Chondrocyte (in vitro differentiated cells): ENCODE measurements around the gene BRCA1. TPM values are rescaled to one million over a fixed set of nuclear protein-coding genes. Genes with fewer than 3 reads are reported as not detected.
A peak's percentile ranks its signal among the peaks of the same experiment; 100 is the strongest.

Experiments used
- DNase-seq: peaks from one replicate; pipeline ENCODE4 v3.0.0; 2021; ENCODE audit warnings: mixed read lengths, low spot score
- H3K27ac Mint-ChIP-seq: one replicate; pipeline ENCODE4 v1.8.0; 2021; ENCODE audit warnings: mild to moderate bottlenecking, moderate library complexity, mixed read lengths; ENCODE audit not compliant: unreplicated experiment
- H3K27me3 Mint-ChIP-seq: 2 replicates; pipeline ENCODE4 v1.8.0; 2021; ENCODE audit warnings: low read depth, mixed read lengths
- H3K36me3 Mint-ChIP-seq: 2 replicates; pipeline ENCODE4 v1.8.0; 2021; ENCODE audit warnings: low read depth, mixed read lengths
- H3K4me1 Mint-ChIP-seq: 2 replicates; pipeline ENCODE4 v1.8.0; 2021; ENCODE audit warnings: low read depth, mild to moderate bottlenecking, mixed read lengths
- H3K4me3 Mint-ChIP-seq: one replicate; pipeline ENCODE4 v1.8.0; 2021; ENCODE audit warnings: mild to moderate bottlenecking, moderate library complexity, mixed read lengths; ENCODE audit not compliant: unreplicated experiment
- H3K9me3 Mint-ChIP-seq: 2 replicates; pipeline ENCODE4 v1.8.0; 2021; ENCODE audit warnings: low read depth, mixed read lengths
- CTCF ChIP-seq: fragments of 200-600 bp; sonication (generic); IDR thresholded peaks from 2 replicates; pipeline ENCODE4 v1.5.0; 2021; ENCODE audit warnings: antibody characterized with exemption, mild to moderate bottlenecking, moderate library complexity
- total RNA-seq: library from RNA; stranded (reverse); gene quantifications from 3 replicates; pipeline ENCODE4 v1.2.1, GENCODE V29; 2021

BRCA1 gene
- total RNA-seq, 1 donor from 2014 or later: 4.8 TPM

- peak; percentile 42 for TF ChIP-seq CTCF
- H3K4me1 Mint-ChIP-seq: no peaks in the 10 kb centered on the region
- H3K27ac Mint-ChIP-seq: no peak overlapping the region
- H3K27me3 Mint-ChIP-seq: no peaks in the 10 kb centered on the region
- no peak overlapping the region for H3K4me3 Mint-ChIP-seq
- DNase-seq: no peak
- H3K36me3 Mint-ChIP-seq: peaks cover 2% of the 10 kb centered on the region
- no peaks in the 10 kb centered on the region for H3K9me3 Mint-ChIP-seq
Observed at GRCh38 chr17:43085474-43085873, 39.7 kb downstream of the BRCA1 start.

GRCh38 chr17:43079641-43080302 is 45.4 kb downstream of the BRCA1 start:
- Mint-ChIP-seq H3K4me3 (no peak overlapping the region), H3K4me1 (no peaks in the 10 kb centered on the region), H3K27ac (no peak overlapping the region)

GRCh38 chr17:43074869-43075268 is 50.3 kb downstream of the BRCA1 start:
- Mint-ChIP-seq H3K4me1 (no peaks in the 10 kb centered on the region), H3K4me3 (no peak overlapping the region), H3K36me3 (no peaks in the 10 kb centered on the region), H3K27me3 (no peaks in the 10 kb centered on the region), H3K9me3 (no peaks in the 10 kb centered on the region), H3K27ac (no peak overlapping the region)
- no peak for TF ChIP-seq CTCF
- no peak for DNase-seq

More at GRCh38 chr17:43079641-43080302, 45.4 kb downstream of the BRCA1 start:
- DNase-seq: no peak
- Mint-ChIP-seq H3K36me3 (peaks cover 3% of the 10 kb centered on the region), H3K27me3 (no peaks in the 10 kb centered on the region), H3K9me3 (no peaks in the 10 kb centered on the region)
- no peak for TF ChIP-seq CTCF

GRCh38 chr17:43070872-43071271 is 54.3 kb downstream of the BRCA1 start:
- H3K27me3 Mint-ChIP-seq: no peaks in the 10 kb centered on the region

GRCh38 chr17:43070257-43070656 is 54.9 kb downstream of the BRCA1 start:
- DNase-seq: no peak
- Mint-ChIP-seq H3K4me3 (no peak overlapping the region), H3K27ac (no peak overlapping the region), H3K27me3 (no peaks in the 10 kb centered on the region), H3K4me1 (no peaks in the 10 kb centered on the region), H3K36me3 (no peaks in the 10 kb centered on the region), H3K9me3 (no peaks in the 10 kb centered on the region)
- TF ChIP-seq CTCF: no peak

More at GRCh38 chr17:43070872-43071271, 54.3 kb downstream of the BRCA1 start:
- Mint-ChIP-seq H3K4me1 (no peaks in the 10 kb centered on the region), H3K9me3 (no peaks in the 10 kb centered on the region), H3K27ac (no peak overlapping the region), H3K36me3 (no peaks in the 10 kb centered on the region), H3K4me3 (no peak overlapping the region)
- TF ChIP-seq CTCF: no peak
- no peak for DNase-seq
